HPDE6-E6E7 (cell line): Measurements from ENCODE around the gene AGAP3.

Experiments used
- DNase-seq: peaks from one replicate; pipeline ENCODE4 v3.0.0; 2011; ENCODE audit warnings: missing footprints; ENCODE audit errors: extremely low spot score

Gene AGAP3

GRCh38 chr7:151074817-151075661 lies 11.2 kb upstream of the AGAP3 start:
- DNase-seq: no peak

DNA sequence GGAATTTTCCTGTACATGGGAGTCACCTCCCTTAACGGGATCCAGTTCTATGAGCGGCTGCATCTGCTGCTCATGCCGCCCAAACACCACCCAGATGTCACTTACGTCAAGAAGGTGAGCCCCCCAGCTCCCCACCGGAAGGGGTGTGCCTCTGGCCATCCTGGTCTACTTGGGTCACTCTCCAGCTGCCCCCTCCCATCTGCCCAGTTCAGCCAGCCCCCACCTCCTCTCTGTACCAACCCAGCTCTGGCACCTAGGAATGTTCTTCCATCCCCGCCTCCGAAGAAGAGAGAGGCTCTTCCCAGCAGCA lies 10.7 kb upstream of the AGAP3 start:
- DNase-seq: no peak

DNA sequence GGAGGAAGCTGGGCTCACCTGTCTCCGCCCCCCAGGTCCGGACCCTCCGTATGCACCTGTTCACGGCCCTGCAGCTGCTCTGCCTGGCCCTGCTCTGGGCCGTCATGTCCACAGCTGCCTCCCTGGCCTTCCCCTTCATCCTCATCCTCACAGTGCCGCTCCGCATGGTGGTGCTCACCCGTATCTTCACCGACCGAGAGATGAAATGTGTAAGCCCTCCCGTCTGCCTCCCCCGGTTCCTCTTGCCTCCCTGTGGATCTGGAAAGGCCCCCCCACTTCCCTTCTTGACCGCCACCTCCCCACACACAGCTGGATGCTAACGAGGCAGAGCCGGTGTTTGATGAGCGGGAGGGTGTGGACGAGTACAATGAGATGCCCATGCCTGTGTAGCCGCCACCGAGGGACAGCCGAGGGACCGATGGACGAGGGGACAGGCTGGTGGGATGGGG lies 10.3 kb upstream of the AGAP3 start:
- no peak for DNase-seq

DNA sequence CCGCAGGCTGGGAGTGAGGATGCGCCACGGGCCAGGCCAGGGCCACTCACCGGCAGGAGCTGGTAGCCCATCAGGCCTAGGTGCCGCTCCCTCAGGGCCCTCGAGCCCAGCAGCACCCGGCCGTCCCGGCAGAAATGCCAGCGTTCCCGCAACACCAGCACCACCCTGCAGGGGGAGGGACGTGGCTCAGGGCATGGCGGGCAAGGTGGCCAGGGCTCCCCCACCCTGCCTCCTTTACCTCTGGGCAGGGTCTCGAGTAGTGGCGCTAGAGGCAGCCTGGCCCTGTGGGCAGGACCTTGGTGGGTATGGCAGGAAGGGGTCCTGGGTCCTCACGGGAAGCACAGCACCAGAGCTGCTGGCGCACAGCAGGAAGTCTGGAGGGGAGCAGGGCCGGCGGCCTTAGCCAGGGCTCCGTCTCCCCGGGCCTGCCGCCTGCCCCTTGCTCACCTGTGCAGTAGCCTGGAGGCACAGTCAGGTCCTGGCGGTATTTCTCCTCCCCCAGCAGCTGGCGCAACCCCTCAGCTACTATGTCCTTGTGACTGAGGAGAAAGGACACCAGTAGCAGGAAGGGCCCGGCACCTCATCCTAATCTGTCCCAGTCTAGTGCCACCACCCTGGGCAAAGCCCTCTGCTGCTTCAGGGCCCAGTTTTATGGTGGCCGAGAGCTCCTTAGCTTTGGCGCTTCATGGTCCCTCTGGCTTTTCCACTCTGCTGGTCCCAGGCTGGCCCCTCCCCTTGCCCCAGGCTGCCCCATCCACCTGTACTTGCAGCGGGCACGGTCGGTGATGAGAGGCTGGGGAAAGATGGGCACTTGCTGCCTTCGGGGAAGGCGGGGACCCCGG lies 9.2 kb upstream of the AGAP3 start:
- no peak for DNase-seq

DNA sequence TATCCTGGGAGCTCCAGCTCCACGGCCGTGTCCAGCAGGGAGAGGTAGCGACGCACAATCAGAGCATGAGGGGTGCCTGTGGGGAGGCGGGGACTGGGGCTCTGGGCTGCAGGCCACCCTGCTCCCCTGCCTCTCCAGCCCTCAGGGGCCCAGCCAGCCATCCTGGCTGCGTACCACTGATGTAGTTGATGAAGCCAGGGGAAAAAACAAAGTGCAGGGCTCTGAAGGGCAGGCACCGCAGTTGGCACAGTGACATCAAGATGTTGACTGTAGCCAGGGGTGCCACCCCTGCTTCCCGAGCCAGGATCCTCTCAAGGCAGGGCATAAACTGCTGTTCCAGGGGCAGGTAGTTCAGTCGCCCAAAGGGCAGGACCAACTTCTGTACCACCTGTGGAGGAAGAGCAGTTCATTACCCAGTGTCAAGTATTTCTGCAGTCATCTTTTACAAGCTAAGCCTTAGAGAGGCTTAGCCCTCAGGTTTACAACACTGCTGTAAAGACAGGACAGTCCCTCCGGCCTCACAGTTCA lies 8.5 kb upstream of the AGAP3 start:
- no peak for DNase-seq

DNA sequence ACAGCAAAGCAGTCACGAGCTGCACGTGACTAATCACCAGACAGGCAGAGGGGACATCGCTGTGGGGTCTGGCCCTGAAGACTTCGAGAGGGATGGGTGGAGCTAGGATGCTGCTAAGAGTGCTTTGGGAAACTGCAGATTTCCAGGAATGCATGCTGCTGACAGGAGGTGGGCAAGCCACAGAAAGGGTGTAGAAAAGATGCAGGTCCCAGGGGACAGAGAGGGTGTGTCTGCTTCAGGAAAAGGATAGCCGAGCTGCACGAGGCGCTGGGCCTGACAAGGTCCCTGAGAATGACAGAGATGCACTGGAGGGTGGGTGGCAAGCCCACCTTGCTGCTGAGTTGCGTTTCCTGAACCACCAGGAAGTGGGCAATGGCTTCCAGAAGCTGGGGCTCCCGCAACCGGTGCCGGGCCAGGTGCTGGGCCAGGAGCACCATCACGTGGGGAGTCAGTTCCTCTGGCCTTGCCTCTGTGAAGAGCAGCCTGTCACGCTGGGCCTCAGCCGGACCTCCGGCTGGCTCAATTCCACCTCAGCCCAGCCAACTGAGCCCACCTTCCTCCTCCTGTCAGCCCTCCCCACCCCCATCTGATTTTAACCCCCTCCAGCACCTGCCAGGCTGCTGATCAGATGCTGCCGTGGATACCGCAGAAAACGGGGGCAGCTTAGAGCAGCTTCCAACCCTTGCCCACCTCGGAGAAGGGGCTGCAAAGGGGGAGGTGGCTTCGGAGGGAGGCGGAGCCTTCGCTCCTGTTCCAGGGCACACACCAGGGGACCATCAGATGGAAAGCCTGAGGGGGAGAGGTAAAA lies 7.8 kb upstream of the AGAP3 start:
- no peak for DNase-seq

- DNase-seq: no peak
Observed at GRCh38 chr7:151079199-151079910, 6.9 kb upstream of the AGAP3 start.

DNA sequence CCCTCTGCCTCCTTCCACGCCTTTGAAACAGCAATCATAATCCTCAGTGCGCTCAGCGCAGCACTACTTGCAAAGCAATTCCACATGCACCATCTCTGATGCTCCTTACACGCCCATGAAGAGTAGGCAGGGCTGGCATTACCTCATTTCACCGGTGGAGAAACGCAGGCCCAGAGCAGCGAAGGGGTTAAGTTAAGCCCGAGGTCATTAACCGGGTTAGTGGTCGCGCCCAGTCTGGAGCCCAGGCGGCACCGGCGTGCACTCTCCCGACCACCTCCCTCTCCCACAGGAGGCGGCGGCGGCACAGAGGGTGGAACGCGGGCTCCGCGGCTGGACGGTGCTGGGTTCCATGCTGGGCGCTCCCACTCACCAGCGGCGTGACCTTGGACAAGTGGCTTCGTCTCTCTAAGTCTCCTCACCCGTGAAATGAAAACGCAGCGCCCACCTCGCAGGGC lies 6.2 kb upstream of the AGAP3 start:
- no peak for DNase-seq

DNA sequence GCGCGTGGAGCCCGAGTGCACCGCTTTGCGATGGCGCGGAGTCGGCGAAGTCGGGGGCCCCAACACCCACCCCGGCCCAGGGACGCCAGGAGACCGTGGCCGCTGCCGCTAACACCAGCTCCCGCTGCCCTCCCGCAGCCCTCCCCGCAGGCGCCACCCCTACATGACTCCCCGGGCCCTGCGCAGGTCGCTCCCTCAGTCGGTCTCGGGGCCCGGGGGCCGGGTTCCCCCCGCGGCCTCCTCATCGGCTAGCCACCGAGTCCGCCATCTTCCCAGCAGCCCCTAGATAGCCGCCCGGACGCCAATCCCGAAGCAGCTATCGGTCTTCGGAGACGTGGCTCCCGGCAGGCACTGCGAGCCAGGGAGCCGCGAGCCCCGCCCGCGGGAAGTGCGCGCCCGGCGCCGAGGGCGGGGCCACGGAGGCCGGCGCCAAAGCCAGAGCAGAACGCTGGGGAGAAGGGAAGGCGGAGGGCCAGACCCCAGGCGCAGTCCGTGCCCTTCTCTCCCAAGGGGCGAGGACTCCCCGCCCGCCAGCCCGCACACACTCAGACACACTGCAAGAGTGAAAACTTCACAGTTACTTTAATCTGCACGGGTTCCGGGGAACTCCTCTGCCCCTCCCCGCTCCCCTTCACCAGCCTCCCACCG lies 5.6 kb upstream of the AGAP3 start, which contains the start of gene FASTK:
Gene FASTK (minus strand): TSS at position 288 of the 648 bp plus-strand sequence. CDS start 43 bp downstream, at position 245.
- peak; percentile 90 for DNase-seq

GRCh38 chr7:151081170-151082101 lies 4.8 kb upstream of the AGAP3 start:
- no peak for DNase-seq

DNA sequence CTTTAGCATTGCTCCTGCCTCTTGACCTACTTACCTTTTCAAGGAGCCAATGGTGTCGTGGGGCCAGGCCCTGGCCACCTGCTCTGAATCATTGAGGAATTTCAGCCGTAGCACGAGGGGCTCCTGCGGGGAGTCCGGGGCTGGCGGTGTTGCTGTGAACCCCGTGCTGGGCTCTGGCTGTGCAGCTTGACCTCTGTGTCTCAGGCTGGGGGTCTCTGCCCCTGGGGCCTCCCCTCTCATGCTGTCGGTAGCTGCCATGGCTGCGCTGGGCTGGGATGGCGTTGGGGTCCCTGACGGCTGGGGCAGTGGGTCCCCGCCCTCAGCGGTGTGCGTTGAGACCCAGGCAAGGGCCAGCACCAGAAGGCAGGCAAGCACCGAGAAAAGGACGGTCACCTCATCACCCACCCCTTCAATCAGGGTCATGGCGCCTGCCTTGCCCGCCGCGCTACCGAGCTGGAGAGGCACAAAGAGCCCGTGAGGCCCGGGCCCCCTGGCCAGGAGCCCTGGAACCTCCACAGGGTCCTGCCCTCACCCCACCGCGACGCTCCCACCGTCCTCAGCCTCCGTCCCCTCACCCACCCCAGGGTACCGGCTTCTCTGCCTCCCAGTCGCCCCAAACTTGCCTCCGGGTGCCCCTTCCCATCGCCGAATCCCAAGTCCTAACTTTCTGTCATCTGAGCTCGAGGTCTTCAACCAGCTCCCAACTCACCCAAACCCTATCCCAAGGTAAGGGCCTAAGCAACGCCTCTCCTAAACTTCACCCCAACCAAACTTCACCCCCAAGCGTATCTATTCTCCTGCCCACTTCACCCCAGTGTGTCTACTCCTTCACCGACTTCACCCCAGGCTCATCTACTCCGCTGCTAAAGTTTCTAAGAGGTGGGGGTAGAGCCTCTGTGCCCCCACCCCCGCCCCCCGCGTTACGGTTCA lies 3.9 kb upstream of the AGAP3 start:
- DNase-seq: no peak

- DNase-seq: no peak
Observed at GRCh38 chr7:151083071-151083823, 3.0 kb upstream of the AGAP3 start, which contains the start of gene TMUB1. TSS of gene TMUB1 (minus strand) at chr7:151083493. CDS start at chr7:151082563, 930 bp downstream.

DNA sequence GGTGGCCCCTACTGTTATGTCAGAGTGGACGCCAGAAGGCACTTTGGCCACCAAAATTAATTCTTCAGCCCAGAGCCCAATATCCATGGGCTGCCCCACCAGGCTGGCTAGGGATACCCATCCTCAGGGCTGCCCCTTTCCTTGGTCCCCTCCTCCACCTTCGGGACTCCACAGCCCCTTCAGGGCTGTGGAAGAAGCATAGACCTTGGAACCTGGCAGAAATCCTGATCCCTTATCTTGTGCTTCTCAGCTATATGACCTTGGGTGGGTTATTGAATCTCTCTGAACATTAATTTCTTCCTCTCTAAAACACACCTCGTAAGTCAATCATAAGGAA lies 2.5 kb upstream of the AGAP3 start:
- no peak for DNase-seq

DNA sequence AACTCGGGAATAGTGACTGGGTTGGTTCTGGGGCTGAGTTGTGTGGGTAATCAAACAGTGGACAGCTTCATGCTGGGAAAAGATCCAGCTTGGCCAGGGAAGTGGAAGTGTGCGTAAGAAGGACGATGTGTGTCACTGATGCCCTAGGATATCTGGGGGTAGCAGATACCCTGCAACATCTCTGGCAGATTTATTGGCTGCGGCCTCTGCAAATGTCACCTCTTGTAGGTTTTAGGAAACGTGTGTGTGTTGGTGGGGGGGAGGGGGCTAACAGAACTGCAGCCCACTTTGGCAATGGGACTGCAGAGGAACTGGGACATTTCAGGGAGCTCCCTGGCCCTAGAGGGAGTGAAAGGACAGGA lies 965 bp upstream of the AGAP3 start:
- DNase-seq: no peak

DNA sequence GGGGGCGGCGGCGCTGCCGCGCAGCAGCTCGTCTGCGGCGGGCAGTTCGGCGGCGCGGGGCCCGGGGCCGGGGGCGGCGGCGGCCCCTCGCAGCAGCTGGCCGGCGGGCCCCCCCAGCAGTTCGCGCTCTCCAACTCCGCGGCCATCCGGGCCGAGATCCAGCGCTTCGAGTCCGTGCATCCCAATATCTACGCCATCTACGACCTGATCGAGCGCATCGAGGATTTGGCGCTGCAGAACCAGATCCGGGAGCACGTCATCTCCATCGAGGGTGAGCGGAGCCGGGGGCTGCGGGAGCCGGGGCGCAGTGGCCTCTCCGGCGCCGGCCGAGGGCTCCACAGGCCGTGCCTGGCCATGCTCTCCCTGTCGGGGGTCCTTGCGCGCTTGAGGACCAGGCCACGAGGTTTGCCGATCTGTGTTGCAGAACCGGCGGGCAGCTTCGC lies 548 bp downstream of the AGAP3 start:
- no peak for DNase-seq

- DNase-seq: no peak
Observed at GRCh38 chr7:151087245-151088018, 1.2 kb downstream of the AGAP3 start.
